ENCODE data around the gene HES4.

DNA sequence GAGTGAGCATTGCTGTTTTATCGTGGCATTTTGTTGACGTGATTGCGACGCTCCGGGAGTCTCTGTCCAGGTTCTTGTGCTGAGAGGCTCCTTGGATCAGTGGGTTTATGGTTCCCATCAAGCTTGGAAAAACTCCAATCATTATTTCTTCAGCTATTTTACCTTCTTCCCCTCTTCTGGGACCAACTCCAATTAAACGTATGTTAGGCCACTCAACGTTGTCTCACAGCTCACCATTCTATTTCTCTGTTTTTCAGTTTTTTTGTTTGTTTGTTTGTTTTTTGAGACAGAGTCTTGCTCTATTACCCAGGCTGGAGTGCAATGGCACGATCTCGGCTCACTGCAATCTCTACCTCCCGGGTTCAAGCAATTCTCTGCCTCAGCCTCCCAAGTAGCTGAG, 8.0 kb downstream of the HES4 start:
- no peak for TF ChIP-seq HNRNPK (IDR thresholded peaks at IDR 0.05; ENCODE audit: low read depth, low read length, poor library complexity, severe bottlenecking)
- no peak for TF ChIP-seq DNMT3B (CRISPR knock-in tag; conservative IDR thresholded peaks at IDR 0.05)
- TF ChIP-seq ZNF660 (CRISPR knock-in tag; IDR thresholded peaks at IDR 0.05; ENCODE audit: borderline replicate concordance, low read depth): no peak
- no peak for TF ChIP-seq RFX5 (IDR thresholded peaks at IDR 0.05; ENCODE audit: low read depth, low read length)
- TF ChIP-seq NONO (IDR thresholded peaks at IDR 0.05): no peak
- no peak for TF ChIP-seq NONO (CRISPR knock-in tag; conservative IDR thresholded peaks at IDR 0.05)
- TF ChIP-seq TBP (CRISPR knock-in tag; IDR thresholded peaks at IDR 0.05): no peak

Measured in HepG2 (cell line).